B cell (primary cell): ENCODE data around the gene C10orf105. TPM values are rescaled to one million over a fixed set of nuclear protein-coding genes. Genes with fewer than 3 reads are reported as not detected.

Source experiments
- ATAC-seq: fragments of 200-7000 bp; cut with Tn5 transposase; one replicate; pipeline ENCODE4 v1.10.0; 2021; ENCODE audit warnings: low read depth, mild to moderate bottlenecking, moderate number of reproducible peaks, moderate library complexity
- CTCF ChIA-PET: fragments of 350-600 bp; sonication (Branson Sonifier 250); formaldehyde crosslinking; loops from one replicate; lab custom pipeline; 2021; ENCODE audit warnings: antibody characterized with exemption, inconsistent platforms; lab: Charles Lee
- POLR2A ChIA-PET: fragments of 350-600 bp; sonication (Branson Sonifier 250); formaldehyde crosslinking; loops from one replicate; lab custom pipeline; 2021; ENCODE audit warnings: antibody characterized with exemption; lab: Charles Lee
- DNase-seq: peaks from one replicate; pipeline ENCODE4 v3.0.0; 2013
- H2AFZ ChIP-seq: 2 replicates; pipeline ENCODE4 v1.6.1; 2012; ENCODE audit warnings: mild to moderate bottlenecking, low read depth, low read length; ENCODE audit not compliant: insufficient read depth, poor library complexity, severe bottlenecking
- H3K27ac ChIP-seq, 2 donors: 1 replicate in 1 of 2; 2 replicates in 1 of 2; pipeline ENCODE4 v1.5.1; 2012 to 2013; ENCODE audit warnings: low read length in 2 of 2, mild to moderate bottlenecking in 2 of 2, moderate library complexity in 1 of 2
- H3K27me3 ChIP-seq, 4 experiments: fragments of 200-600 bp in 1 of 4; sonication (generic) in 1 of 4; replicated peaks in 1 of 4; 1 replicate in 2 of 4; 2 replicates in 2 of 4; pipeline versions ENCODE4 v1.6.1 to v1.7.0; 2013 to 2016; ENCODE audit warnings: low read length in 3 of 4, mild to moderate bottlenecking in 2 of 4, mixed read lengths in 1 of 4, moderate library complexity in 1 of 4; ENCODE audit not compliant: insufficient read depth in 4 of 4, control insufficient read depth in 3 of 4; ENCODE audit errors: control extremely low read depth in 1 of 4
- H3K36me3 ChIP-seq, 2 experiments: replicated peaks in 1 of 2; 1 replicate in 1 of 2; 2 replicates in 1 of 2; pipeline versions ENCODE4 v1.6.1 to v1.7.1; 2013; ENCODE audit warnings: low read length in 1 of 2; ENCODE audit not compliant: insufficient read depth in 2 of 2, control insufficient read depth in 1 of 2; ENCODE audit errors: control extremely low read depth in 1 of 2, extremely low read depth in 1 of 2
- H3K4me1 ChIP-seq, 2 donors: fragments of 200-600 bp in 1 of 2; sonication (generic) in 1 of 2; 1 replicate in 1 of 2; 2 replicates in 1 of 2; pipeline versions ENCODE4 v1.5.1 to v1.6.1; 2013 to 2017; ENCODE audit warnings: low read length in 2 of 2; ENCODE audit not compliant: control insufficient read depth in 2 of 2, insufficient read depth in 2 of 2
- H3K4me2 ChIP-seq: replicated peaks from 2 replicates; pipeline ENCODE3; 2012; ENCODE audit warnings: mild to moderate bottlenecking, low read depth, low read length; ENCODE audit not compliant: poor library complexity, severe bottlenecking
- H3K4me3 ChIP-seq, 5 experiments: fragments of 200-600 bp in 1 of 5; sonication (generic) in 1 of 5; 1 replicate in 3 of 5; 2 replicates in 2 of 5; pipeline versions ENCODE4 v1.5.1 to v1.7.0; 2011 to 2016; ENCODE audit warnings: low read length in 4 of 5, mild to moderate bottlenecking in 4 of 5, low read depth in 2 of 5, control low read depth in 1 of 5, moderate library complexity in 1 of 5; ENCODE audit not compliant: insufficient read depth in 1 of 5; ENCODE audit errors: control extremely low read depth in 1 of 5, extremely low read depth in 1 of 5
- H3K79me2 ChIP-seq: fragments of 200-600 bp; sonication (generic); one replicate; pipeline ENCODE4 v1.6.0; 2016; ENCODE audit warnings: low read length; ENCODE audit not compliant: control insufficient read depth, insufficient read depth
- H3K9ac ChIP-seq: fragments of 200-600 bp; sonication (generic); 2 replicates; pipeline ENCODE4 v1.6.1; 2017; ENCODE audit warnings: mild to moderate bottlenecking, low read length, moderate library complexity
- H3K9me3 ChIP-seq, 3 donors: one replicate each; pipeline versions ENCODE4 v1.6.1 to v1.7.1; 2013; ENCODE audit warnings: low read length in 2 of 3; ENCODE audit not compliant: control insufficient read depth in 2 of 3, insufficient read depth in 1 of 3; ENCODE audit errors: control extremely low read depth in 1 of 3
- H4K20me1 ChIP-seq: 2 replicates; pipeline ENCODE4 v1.6.0; 2012; ENCODE audit warnings: mild to moderate bottlenecking, low read length; ENCODE audit not compliant: insufficient read depth, control insufficient read depth, poor library complexity, severe bottlenecking
- H3K27ac Mint-ChIP-seq: one replicate; pipeline ENCODE4 v1.8.0; 2021; ENCODE audit warnings: mixed read lengths
- H3K27me3 Mint-ChIP-seq: one replicate; pipeline ENCODE4 v1.8.0; 2021; ENCODE audit warnings: mixed read lengths
- H3K4me1 Mint-ChIP-seq: one replicate; pipeline ENCODE4 v1.8.0; 2021; ENCODE audit warnings: mixed read lengths
- H3K4me3 Mint-ChIP-seq: one replicate; pipeline ENCODE4 v1.8.0; 2021; ENCODE audit warnings: mixed read lengths
- H3K9me3 Mint-ChIP-seq: one replicate; pipeline ENCODE4 v1.8.0; 2022; ENCODE audit warnings: mixed read lengths; ENCODE audit not compliant: insufficient read depth
- EZH2 ChIP-seq: IDR thresholded peaks from 2 replicates; pipeline ENCODE4 v1.6.1; 2012; ENCODE audit warnings: borderline replicate concordance, low read depth, mild to moderate bottlenecking, moderate library complexity, low read length; ENCODE audit not compliant: insufficient read depth, poor library complexity, severe bottlenecking
- WGBS: methylation state at CpG from one replicate; pipeline ENCODE4 v1.1.5; 2013; ENCODE audit warnings: missing lambda C conversion rate; ENCODE audit not compliant: insufficient coverage; 5-methylcytosine and 5-hydroxymethylcytosine counted together
- intact Hi-C: fragments of 100-400 bp; cut with micrococcal nuclease; formaldehyde crosslinking; loops from one replicate; pipeline ENCODE4 v1.10.0; 2022
- polyA plus RNA-seq: library from polyadenylated mRNA; depleted of rRNA; stranded (reverse); fragments of >200 nt; gene quantifications from 2 replicates; pipeline ENCODE4 v1.2.3, GENCODE V29; 2012
- total RNA-seq, 2 donors: library from RNA; stranded (reverse); fragments of 120-200 nt in 1 of 2; gene quantifications; 1 replicate in 1 of 2; 2 replicates in 1 of 2; pipeline versions ENCODE4 v1.2.3 to v1.2.4, GENCODE V29; 2013 to 2022
- TF ChIP-seq, protein P1 (sequence below): fragments of 200-600 bp; IDR thresholded peaks from one replicate; pipeline ENCODE4 v1.8.0; 2022; ENCODE audit warnings: antibody characterized with exemption, mild to moderate bottlenecking

Gene C10orf105
- total and polyA plus RNA-seq, 2 donors (not counting 1 experiment from before 2014, with no cell fraction given), result 0.03 TPM; not detected in 1

DNA sequence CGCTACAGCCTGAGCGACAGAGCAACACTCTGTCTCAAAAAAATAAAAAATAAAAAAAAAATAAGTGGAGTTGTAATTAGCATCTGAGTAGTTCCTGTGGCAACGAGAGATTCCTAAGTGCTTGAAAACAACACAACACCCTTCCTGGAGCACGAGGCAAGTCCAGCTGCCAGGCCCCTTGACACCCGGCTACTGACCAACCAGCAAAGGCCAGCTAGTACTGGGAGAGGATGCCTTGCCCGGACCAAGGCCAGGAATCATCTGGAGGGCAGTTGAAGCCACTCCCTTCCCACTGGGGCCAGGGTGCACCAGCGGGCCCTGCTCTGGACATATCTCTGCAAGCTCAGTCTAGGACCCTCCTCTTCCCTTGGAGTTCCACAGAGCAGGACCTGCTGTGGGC is 536 bp downstream of the C10orf105 start:
- Histone ChIP-seq H3K27ac (no peak overlapping the region), H3K9me3 (no peaks in the 10 kb centered on the region), H3K27me3 (peaks cover 0 to 3% (median 0%) of the 10 kb centered on the region in 4 experiments), H3K36me3 (no peaks in the 10 kb centered on the region), H3K79me2 (no peaks in the 10 kb centered on the region), H2AFZ (no peak overlapping the region), H4K20me1 (no peaks in the 10 kb centered on the region), H3K4me1 (peaks cover 17 to 23% of the 10 kb centered on the region in 2 donors), H3K4me3 (no peak overlapping the region), H3K4me2 (no peak overlapping the region), H3K9ac (no peak overlapping the region)
- Mint-ChIP-seq H3K4me1 (peaks cover 15% of the 10 kb centered on the region), H3K27me3 (peaks cover 4% of the 10 kb centered on the region), H3K27ac (peak overlapping the region; percentile 37), H3K9me3 (no peaks in the 10 kb centered on the region), H3K4me3 (no peak overlapping the region)
- intact Hi-C loops, result no loop called here
- CTCF ChIA-PET, result interaction anchor here (0.7 to 2.9 kb wide), 4 partner anchors 8 to 22 kb away, joined by 3 to 17 read pairs (median 4); no protein-coding TSS in a partner anchor
- TF ChIP-seq, protein P1, sequence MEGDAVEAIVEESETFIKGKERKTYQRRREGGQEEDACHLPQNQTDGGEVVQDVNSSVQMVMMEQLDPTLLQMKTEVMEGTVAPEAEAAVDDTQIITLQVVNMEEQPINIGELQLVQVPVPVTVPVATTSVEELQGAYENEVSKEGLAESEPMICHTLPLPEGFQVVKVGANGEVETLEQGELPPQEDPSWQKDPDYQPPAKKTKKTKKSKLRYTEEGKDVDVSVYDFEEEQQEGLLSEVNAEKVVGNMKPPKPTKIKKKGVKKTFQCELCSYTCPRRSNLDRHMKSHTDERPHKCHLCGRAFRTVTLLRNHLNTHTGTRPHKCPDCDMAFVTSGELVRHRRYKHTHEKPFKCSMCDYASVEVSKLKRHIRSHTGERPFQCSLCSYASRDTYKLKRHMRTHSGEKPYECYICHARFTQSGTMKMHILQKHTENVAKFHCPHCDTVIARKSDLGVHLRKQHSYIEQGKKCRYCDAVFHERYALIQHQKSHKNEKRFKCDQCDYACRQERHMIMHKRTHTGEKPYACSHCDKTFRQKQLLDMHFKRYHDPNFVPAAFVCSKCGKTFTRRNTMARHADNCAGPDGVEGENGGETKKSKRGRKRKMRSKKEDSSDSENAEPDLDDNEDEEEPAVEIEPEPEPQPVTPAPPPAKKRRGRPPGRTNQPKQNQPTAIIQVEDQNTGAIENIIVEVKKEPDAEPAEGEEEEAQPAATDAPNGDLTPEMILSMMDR, result no peak
- TF ChIP-seq EZH2, result no peak
- POLR2A ChIA-PET, result no interaction called here
- WGBS, result 93% methylated on average over 3 of the region's 7 CpGs
- DNase-seq (no peak), ATAC-seq (no peak)

DNA sequence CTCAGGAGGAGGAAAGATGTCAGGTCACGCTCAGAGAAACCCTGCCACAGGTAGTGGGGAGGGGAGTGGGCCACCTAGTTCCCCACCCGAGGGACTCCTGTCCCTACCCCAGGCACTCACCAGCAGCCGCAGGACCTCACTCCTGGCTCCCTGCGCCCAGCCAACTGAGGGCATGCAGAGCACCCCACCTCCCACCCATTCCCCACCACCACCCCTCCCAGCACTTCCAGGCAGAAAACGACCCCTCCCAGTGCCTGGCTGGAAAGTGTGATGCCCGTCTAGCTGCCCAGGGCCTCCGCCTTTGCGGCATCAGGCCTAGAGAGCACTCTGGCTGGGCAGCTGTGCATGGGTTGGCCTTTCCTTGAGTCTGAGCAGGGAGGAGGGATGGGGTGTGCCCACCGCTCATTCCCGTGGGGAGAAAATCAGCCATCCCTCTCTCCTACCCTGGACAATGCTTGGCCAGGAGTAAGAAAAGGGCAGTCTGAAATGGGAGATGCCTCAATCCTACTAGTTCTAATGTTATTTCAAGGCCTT is 1.3 kb downstream of the C10orf105 start:
- H3K9me3 ChIP-seq, result no peaks in the 10 kb centered on the region
- peaks cover 4% of the 10 kb centered on the region for H3K27me3 Mint-ChIP-seq
- no peak overlapping the region for H3K27ac Mint-ChIP-seq
- ChIA-PET POLR2A (interaction anchor here (0.6 kb wide), 1 partner anchor 93 kb away, joined by 3 read pairs; no protein-coding TSS in a partner anchor), CTCF (interaction anchor here (1.3 to 14.0 kb wide), 4 partner anchors 10 to 404 kb away, joined by 3 to 199 read pairs (median 6); no protein-coding TSS in a partner anchor)
- H3K27ac ChIP-seq, result no peak overlapping the region
- no peak overlapping the region for H3K4me2 ChIP-seq
- no peaks in the 10 kb centered on the region for H4K20me1 ChIP-seq
- 92% methylated on average over 7 of the region's 10 CpGs for WGBS
- TF ChIP-seq, protein P1, result no peak
- TF ChIP-seq EZH2, result no peak
- no peaks in the 10 kb centered on the region for H3K9me3 Mint-ChIP-seq
- peaks cover 25 to 31% of the 10 kb centered on the region in 2 donors for H3K4me1 ChIP-seq
- no peaks in the 10 kb centered on the region for H3K36me3 ChIP-seq
- H3K27me3 ChIP-seq, result peaks cover 0 to 3% (median 0%) of the 10 kb centered on the region in 4 experiments
- H3K4me3 ChIP-seq, result no peak overlapping the region
- H3K9ac ChIP-seq, result no peak overlapping the region
- no peak overlapping the region for H3K4me3 Mint-ChIP-seq
- no peaks in the 10 kb centered on the region for H3K79me2 ChIP-seq
- no peak overlapping the region for H2AFZ ChIP-seq
- no peak for DNase-seq
- ATAC-seq, result no peak
- peaks cover 23% of the 10 kb centered on the region for H3K4me1 Mint-ChIP-seq
- intact Hi-C loops, result no loop called here
